ENCODE results near the gene SLC47A2.

Gene SLC47A2

DNA sequence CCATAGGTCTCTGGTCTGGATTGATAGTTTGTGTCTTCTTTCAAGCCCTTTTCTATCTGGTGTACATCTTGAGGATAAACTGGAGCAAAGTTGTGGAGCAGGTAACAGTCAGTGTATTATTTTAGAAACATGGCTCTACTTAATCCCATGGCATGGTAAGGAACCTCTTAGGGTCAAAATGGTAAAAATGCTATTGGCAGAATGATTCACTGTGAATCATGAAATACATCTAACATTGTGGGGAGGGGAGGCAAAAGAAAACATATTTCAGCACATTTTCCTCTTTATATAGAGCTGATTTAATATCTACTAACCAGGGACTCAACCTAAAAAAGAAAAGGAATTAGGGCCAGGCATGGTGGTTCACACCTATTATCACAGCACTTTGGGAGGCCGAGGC is 85.7 kb downstream of the SLC47A2 start:
- in situ Hi-C loops (cut with MboI; ENCODE audit: low pct_unique_long_range_greater_than_20kb, low sequenced_read_pairs, unreplicated experiment) = no loop called here
- no peak for DNase-seq (ENCODE audit: low spot score)
- TF ChIP-seq, protein P1, sequence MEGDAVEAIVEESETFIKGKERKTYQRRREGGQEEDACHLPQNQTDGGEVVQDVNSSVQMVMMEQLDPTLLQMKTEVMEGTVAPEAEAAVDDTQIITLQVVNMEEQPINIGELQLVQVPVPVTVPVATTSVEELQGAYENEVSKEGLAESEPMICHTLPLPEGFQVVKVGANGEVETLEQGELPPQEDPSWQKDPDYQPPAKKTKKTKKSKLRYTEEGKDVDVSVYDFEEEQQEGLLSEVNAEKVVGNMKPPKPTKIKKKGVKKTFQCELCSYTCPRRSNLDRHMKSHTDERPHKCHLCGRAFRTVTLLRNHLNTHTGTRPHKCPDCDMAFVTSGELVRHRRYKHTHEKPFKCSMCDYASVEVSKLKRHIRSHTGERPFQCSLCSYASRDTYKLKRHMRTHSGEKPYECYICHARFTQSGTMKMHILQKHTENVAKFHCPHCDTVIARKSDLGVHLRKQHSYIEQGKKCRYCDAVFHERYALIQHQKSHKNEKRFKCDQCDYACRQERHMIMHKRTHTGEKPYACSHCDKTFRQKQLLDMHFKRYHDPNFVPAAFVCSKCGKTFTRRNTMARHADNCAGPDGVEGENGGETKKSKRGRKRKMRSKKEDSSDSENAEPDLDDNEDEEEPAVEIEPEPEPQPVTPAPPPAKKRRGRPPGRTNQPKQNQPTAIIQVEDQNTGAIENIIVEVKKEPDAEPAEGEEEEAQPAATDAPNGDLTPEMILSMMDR (IDR thresholded peaks at IDR 0.05; ENCODE audit: extremely low read depth, insufficient read depth, missing control alignments) = no peak

DNA sequence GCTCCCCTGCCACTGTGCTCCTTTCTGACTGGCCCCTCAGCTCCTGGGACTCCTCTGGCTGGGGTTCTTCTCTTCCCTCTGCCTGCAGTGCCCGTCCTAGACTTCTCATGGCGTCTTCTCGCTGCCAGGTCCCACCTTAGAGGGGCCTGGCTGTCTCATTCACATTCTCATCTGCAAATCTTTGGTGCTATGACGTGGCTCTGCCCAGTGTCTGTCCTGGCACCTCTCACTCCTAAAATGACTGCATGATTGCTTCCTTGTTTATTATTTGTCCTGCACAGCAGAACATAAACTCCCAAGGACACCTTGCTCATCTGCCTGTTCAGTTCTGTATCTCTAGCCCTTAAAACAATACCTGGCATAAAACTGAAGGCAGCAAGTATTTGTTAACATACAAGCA is 86.3 kb downstream of the SLC47A2 start:
- TF ChIP-seq, protein P1 (IDR thresholded peaks at IDR 0.05; ENCODE audit: extremely low read depth, insufficient read depth, missing control alignments) = no peak
- in situ Hi-C loops (cut with MboI; ENCODE audit: low pct_unique_long_range_greater_than_20kb, low sequenced_read_pairs, unreplicated experiment) = no loop called here
- DNase-seq (ENCODE audit: low spot score) = no peak

DNA sequence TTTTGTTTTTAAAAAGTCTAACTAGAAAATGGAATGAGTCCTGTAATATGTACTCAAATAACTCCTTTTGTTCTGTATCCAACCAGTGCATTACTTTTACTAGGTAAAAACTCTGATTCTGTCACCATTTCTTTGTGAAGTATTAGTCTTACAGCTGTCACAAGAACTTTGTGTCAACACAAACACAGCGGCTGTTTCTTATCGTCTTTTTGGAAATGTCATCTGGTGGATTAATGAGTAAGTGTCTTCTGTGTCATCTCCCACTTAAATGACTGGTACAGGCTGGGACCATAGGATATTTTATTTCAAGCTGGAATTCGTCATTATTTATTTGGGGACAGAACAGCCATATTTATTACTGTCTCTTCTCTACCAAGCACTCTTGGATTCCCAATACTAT is 86.9 kb downstream of the SLC47A2 start:
- no peak for DNase-seq (ENCODE audit: low spot score)
- TF ChIP-seq, protein P1 (IDR thresholded peaks at IDR 0.05; ENCODE audit: extremely low read depth, insufficient read depth, missing control alignments) = no peak
- in situ Hi-C loops (cut with MboI; ENCODE audit: low pct_unique_long_range_greater_than_20kb, low sequenced_read_pairs, unreplicated experiment) = no loop called here

Measured in GM13977 (cell line).